HCT116 (cell line): ENCODE results near the gene PAH. TPM values are rescaled to one million over a fixed set of nuclear protein-coding genes. Genes with fewer than 3 reads are reported as not detected.

Source experiments
- ATAC-seq: fragments of 200-7000 bp; cut with Tn5 transposase; 2 replicates; pipeline ENCODE4 v1.9.1; 2020; ENCODE audit warnings: mild to moderate bottlenecking, moderate library complexity
- BruUV-seq: library from RNA; stranded (reverse); fragments of 400-500 nt; replicated peaks from 2 replicates; lab custom pipeline; 2021; lab: Mats Ljungman, UMichigan
- CTCF ChIA-PET: fragments of 300-600 bp; sonication (Branson Sonifier 250); formaldehyde crosslinking; loops from one replicate; lab custom pipeline; 2021; ENCODE audit warnings: antibody characterized with exemption; lab: Charles Lee
- POLR2A ChIA-PET: fragments of 300-600, 350-600 bp; sonication (Branson Sonifier 250); formaldehyde crosslinking; loops from one replicate; lab custom pipeline; 2021; ENCODE audit warnings: antibody characterized with exemption; lab: Charles Lee
- RAD21 ChIA-PET, 2 experiments: fragments of 300-600 bp; sonication (Branson Sonifier 250); formaldehyde crosslinking; loops; one replicate each; lab custom pipeline; 2023; ENCODE audit warnings: low total read pairs in 2 of 2; ENCODE audit not compliant: uncharacterized antibody in 2 of 2, unreplicated experiment in 2 of 2, low non-redundant PET in 1 of 2; lab: Charles Lee
- DNase-seq: peaks from one replicate; pipeline ENCODE4 v3.0.0-alpha.2; 2010; ENCODE audit warnings: low read depth, low spot score
- H2AFZ ChIP-seq: fragments of 200-600 bp; shearing (Covaris generic), sonication (generic); 2 replicates; pipeline ENCODE4 v1.6.1; 2017; ENCODE audit warnings: low read depth, mixed run types, mixed read lengths, antibody characterized with exemption, low read length; ENCODE audit not compliant: poor library complexity, severe bottlenecking
- H3K27ac ChIP-seq: 2 replicates; pipeline ENCODE4 v1.5.1; 2012; ENCODE audit warnings: low read depth, low read length
- H3K27me3 ChIP-seq: fragments of 200-600 bp; sonication (generic); 2 replicates; pipeline ENCODE4 v1.6.1; 2016; ENCODE audit warnings: mixed run types, low read length, mixed read lengths; ENCODE audit not compliant: insufficient read depth
- H3K36me3 ChIP-seq, 2 experiments: fragments of 200-500 bp in 1 of 2; fragments of 200-600 bp in 1 of 2; sonication (Bioruptor generic) in 1 of 2; sonication (generic) in 1 of 2; 2 replicates each; pipeline versions ENCODE4 v1.5.1 to v1.6.1; 2014 to 2016; ENCODE audit warnings: low read length in 2 of 2, inconsistent platforms in 1 of 2, mixed read lengths in 1 of 2, mixed run types in 1 of 2; ENCODE audit not compliant: insufficient read depth in 2 of 2, control insufficient read depth in 1 of 2
- H3K4me1 ChIP-seq, 2 experiments: fragments of 200-600 bp in 1 of 2; sonication (generic) in 1 of 2; 2 replicates each; pipeline versions ENCODE4 v1.5.1 to v1.6.1; 2012 to 2017; ENCODE audit warnings: low read length in 2 of 2, inconsistent platforms in 1 of 2, mild to moderate bottlenecking in 1 of 2, mixed read lengths in 1 of 2, mixed run types in 1 of 2, moderate library complexity in 1 of 2; ENCODE audit not compliant: insufficient read depth in 2 of 2, control insufficient read depth in 1 of 2
- H3K4me2 ChIP-seq: fragments of 200-600 bp; sonication (generic); 2 replicates; pipeline ENCODE4 v1.6.1; 2017; ENCODE audit warnings: mixed run types, low read length, mixed read lengths
- H3K4me3 ChIP-seq, 2 experiments: fragments of 200-600 bp in 1 of 2; sonication (generic) in 1 of 2; replicated peaks in 1 of 2; 2 replicates each; pipeline ENCODE4 v1.5.1; 2011 to 2016; ENCODE audit warnings: low read length in 2 of 2, control low read depth in 1 of 2, low read depth in 1 of 2, mild to moderate bottlenecking in 1 of 2, mixed read lengths in 1 of 2, mixed run types in 1 of 2
- H3K79me2 ChIP-seq: fragments of 200-600 bp; sonication (generic); 2 replicates; pipeline ENCODE4 v1.6.1; 2017; ENCODE audit warnings: mild to moderate bottlenecking, mixed run types, low read length, moderate library complexity, mixed read lengths; ENCODE audit not compliant: insufficient read depth
- H3K9ac ChIP-seq: fragments of 200-600 bp; sonication (generic); 2 replicates; pipeline ENCODE4 v1.6.1; 2016; ENCODE audit warnings: low read length, mixed read lengths
- H3K9me2 ChIP-seq: fragments of 200-600 bp; sonication (generic), shearing (Covaris generic); 2 replicates; pipeline ENCODE4 v1.6.1; 2017; ENCODE audit warnings: mixed run types, mild to moderate bottlenecking, moderate library complexity; ENCODE audit not compliant: insufficient read depth
- H3K9me3 ChIP-seq, 2 experiments: fragments of 200-500 bp in 1 of 2; fragments of 200-600 bp in 1 of 2; sonication (Bioruptor generic) in 1 of 2; sonication (generic) in 1 of 2; 2 replicates each; pipeline ENCODE4 v1.6.1; 2014 to 2017; ENCODE audit warnings: low read length in 2 of 2, mixed read lengths in 2 of 2, inconsistent platforms in 1 of 2, low read depth in 1 of 2, mild to moderate bottlenecking in 1 of 2, mixed run types in 1 of 2, moderate library complexity in 1 of 2; ENCODE audit not compliant: control insufficient read depth in 1 of 2, insufficient read depth in 1 of 2
- H4K20me1 ChIP-seq: fragments of 200-600 bp; sonication (generic), shearing (Covaris generic); 2 replicates; pipeline ENCODE4 v1.6.1; 2017; ENCODE audit warnings: mixed run types, mild to moderate bottlenecking, moderate library complexity; ENCODE audit not compliant: insufficient read depth
- ATF3 ChIP-seq: IDR thresholded peaks from 2 replicates; pipeline ENCODE4 v1.6.1; 2012
- CBX3 ChIP-seq: IDR thresholded peaks from 2 replicates; pipeline ENCODE4 v1.6.1; 2012; ENCODE audit warnings: low read depth
- CEBPB ChIP-seq: IDR thresholded peaks from 2 replicates; pipeline ENCODE4 v1.6.1; 2012; ENCODE audit warnings: low read depth
- EGR1 ChIP-seq: IDR thresholded peaks from 2 replicates; pipeline ENCODE4 v1.6.1; 2012; ENCODE audit warnings: low read depth
- EZH2 ChIP-seq: fragments of 200-600 bp; sonication (generic); IDR thresholded peaks from 2 replicates; pipeline ENCODE4 v1.6.1; 2017; ENCODE audit warnings: antibody characterized with exemption, mixed run types
- FOSL1 ChIP-seq: IDR thresholded peaks from 2 replicates; pipeline ENCODE4 v1.6.1; 2012; ENCODE audit warnings: low read depth
- JUND ChIP-seq: IDR thresholded peaks from 2 replicates; pipeline ENCODE4 v1.6.1; 2012
- MAX ChIP-seq: IDR thresholded peaks from 2 replicates; pipeline ENCODE4 v1.6.1; 2012
- ZBTB33 ChIP-seq: IDR thresholded peaks from 2 replicates; pipeline ENCODE4 v1.6.1; 2011; ENCODE audit warnings: mild to moderate bottlenecking, low read length, moderate library complexity; ENCODE audit not compliant: insufficient replicate concordance; ENCODE audit errors: extremely low read depth
- ZFX ChIP-seq: fragments of 450-650 bp; IDR thresholded peaks from 2 replicates; pipeline ENCODE4 v1.6.1; 2017
- intact Hi-C: fragments of 100-400 bp; cut with micrococcal nuclease; formaldehyde crosslinking; loops from 2 replicates; pipeline ENCODE4 v1.10.0; 2022
- total RNA-seq: library from RNA; stranded (reverse); gene quantifications from one replicate; pipeline ENCODE4 v1.2.1, GENCODE V29; 2021; ENCODE audit not compliant: unreplicated experiment

Gene PAH
- total RNA-seq, 1 experiment from 2014 or later: 2.8 TPM

- no peaks in the 10 kb centered on the region for H3K79me2 ChIP-seq
- H3K4me2 ChIP-seq: no peak overlapping the region
- H3K27ac ChIP-seq: no peak overlapping the region
- H3K36me3 ChIP-seq: no peaks in the 10 kb centered on the region
- RAD21 ChIA-PET: no interaction called here
- H4K20me1 ChIP-seq: no peaks in the 10 kb centered on the region
- H3K4me3 ChIP-seq: no peak overlapping the region
- peaks cover 11% of the 10 kb centered on the region; the same call in 1 of the 2 replicates for H3K27me3 ChIP-seq
- CTCF ChIA-PET: interaction anchor here (1.3 kb wide), 1 partner anchor 50 kb away, joined by 3 read pairs; no protein-coding TSS in a partner anchor
- TF ChIP-seq EZH2 (no peak), JUND (no peak), CBX3 (no peak), FOSL1 (no peak), ZFX (no peak), CEBPB (no peak), ATF3 (no peak), ZBTB33 (no peak), MAX (no peak), EGR1 (no peak)
- ATAC-seq (no peak), DNase-seq (no peak)
- POLR2A ChIA-PET: no interaction called here
- intact Hi-C loops: no loop called here
- no peaks in the 10 kb centered on the region for H3K9me3 ChIP-seq
- H3K4me1 ChIP-seq: no peaks in the 10 kb centered on the region
- no TSS peak for BruUV-seq
- no peak overlapping the region for H3K9ac ChIP-seq
- no peaks in the 10 kb centered on the region for H3K9me2 ChIP-seq
- H2AFZ ChIP-seq: no peak overlapping the region
These were observed 51.0 kb downstream of the PAH start for GRCh38 chr12:102865821-102866615.
